Subcutaneous abdominal adipose tissue (tissue), 5 donors: ENCODE data around the gene WFIKKN1.

Source experiments
- H3K27ac ChIP-seq: one replicate; pipeline ENCODE4 v1.7.0; 2013; ENCODE audit warnings: low read depth, mild to moderate bottlenecking, inconsistent platforms, low read length, moderate library complexity
- H3K27me3 ChIP-seq, 5 donors: one replicate each; pipeline ENCODE4 v1.7.0; 2013; ENCODE audit warnings: low read length in 5 of 5, inconsistent platforms in 1 of 5; ENCODE audit not compliant: control insufficient read depth in 5 of 5, insufficient read depth in 4 of 5
- H3K36me3 ChIP-seq, 5 donors: one replicate each; pipeline ENCODE4 v1.7.0; 2013; ENCODE audit warnings: low read length in 5 of 5; ENCODE audit not compliant: control insufficient read depth in 5 of 5, insufficient read depth in 5 of 5
- H3K4me1 ChIP-seq, 5 donors: one replicate each; pipeline ENCODE4 v1.7.0; 2013; ENCODE audit warnings: low read length in 5 of 5, mild to moderate bottlenecking in 3 of 5, moderate library complexity in 1 of 5; ENCODE audit not compliant: control insufficient read depth in 5 of 5, insufficient read depth in 5 of 5
- H3K4me3 ChIP-seq, 5 donors: one replicate each; pipeline ENCODE4 v1.7.0; 2013; ENCODE audit warnings: low read length in 5 of 5, low read depth in 1 of 5
- H3K9ac ChIP-seq, 5 donors: one replicate each; pipeline ENCODE4 v1.7.0; 2013; ENCODE audit warnings: low read length in 5 of 5, mild to moderate bottlenecking in 4 of 5, moderate library complexity in 3 of 5
- H3K9me3 ChIP-seq, 5 donors: one replicate each; pipeline ENCODE4 v1.7.0; 2013; ENCODE audit warnings: low read length in 5 of 5; ENCODE audit not compliant: control insufficient read depth in 5 of 5
- donor health status: healthy.
- donor health status: healthy.
- donor health status: healthy.
- donor health status: healthy.
- donor health status: healthy.

Gene WFIKKN1

GRCh38 chr16:643050-643368, 12.2 kb downstream of the WFIKKN1 start:
- no peaks in the 10 kb centered on the region for H3K27me3 ChIP-seq
- no peaks in the 10 kb centered on the region for H3K36me3 ChIP-seq
- no peaks in the 10 kb centered on the region for H3K9me3 ChIP-seq
- peak overlapping the region in 3 of 5 donors; percentile 57 to 77 (median 71) for H3K9ac ChIP-seq
- H3K4me1 ChIP-seq: peaks cover 0 to 56% (median 51%) of the 10 kb centered on the region in 5 donors
- H3K27ac ChIP-seq: peak overlapping the region; percentile 30
- H3K4me3 ChIP-seq: peak overlapping the region in 3 of 5 donors; percentile 48 to 76 (median 73)

GRCh38 chr16:644556-644955, 13.8 kb downstream of the WFIKKN1 start:
- H3K27ac ChIP-seq: no peak overlapping the region
- H3K9ac ChIP-seq: no peak overlapping the region
- H3K4me1 ChIP-seq: peaks cover 0 to 67% (median 63%) of the 10 kb centered on the region in 5 donors

DNA sequence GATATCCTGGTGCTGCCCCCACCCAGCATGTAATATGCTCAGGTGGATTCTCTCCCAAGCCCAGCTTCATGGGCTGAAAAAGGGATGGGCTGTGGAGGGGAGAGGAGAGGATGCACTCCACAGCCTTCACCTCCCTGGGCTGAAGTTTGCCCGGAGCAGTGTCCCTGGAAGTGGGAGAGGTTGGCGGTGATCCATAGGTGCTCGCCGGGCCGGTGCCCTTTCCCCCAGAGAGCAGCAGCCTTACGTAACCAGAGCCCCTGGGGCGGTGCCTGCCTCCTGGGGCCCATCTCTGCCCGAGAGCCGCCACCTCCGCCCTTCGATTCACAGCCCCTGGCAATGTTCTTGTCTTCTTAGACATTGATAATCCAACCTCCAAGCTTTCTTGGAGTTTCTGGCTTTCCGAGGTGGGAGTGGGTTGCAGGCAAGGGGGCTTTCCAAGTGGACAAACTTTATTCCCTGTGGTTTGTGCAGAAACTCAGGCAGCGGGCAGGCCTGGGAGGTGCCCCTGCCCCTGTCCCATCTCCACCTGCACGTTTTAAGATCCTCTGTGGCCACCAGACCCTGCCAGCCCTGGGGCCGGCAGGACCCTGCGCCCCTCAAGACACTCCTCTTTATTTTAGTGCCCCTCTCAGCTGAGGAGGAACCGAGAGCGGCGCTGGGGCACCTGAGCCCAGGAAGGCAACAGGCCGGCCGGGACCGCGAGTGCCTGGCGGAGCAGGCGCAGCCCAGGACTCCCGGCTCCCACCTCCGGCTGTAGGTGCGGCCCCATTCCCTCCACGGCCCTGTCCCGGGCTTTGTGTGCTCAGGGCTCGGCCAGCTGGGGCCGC, 15.3 kb downstream of the WFIKKN1 start:
- no peaks in the 10 kb centered on the region for H3K9me3 ChIP-seq
- no peaks in the 10 kb centered on the region for H3K27me3 ChIP-seq
- H3K36me3 ChIP-seq: no peaks in the 10 kb centered on the region
- H3K27ac ChIP-seq: no peak overlapping the region
- H3K4me1 ChIP-seq: peaks cover 0 to 74% (median 64%) of the 10 kb centered on the region in 5 donors
- peak overlapping the region in 2 of 5 donors; percentile 30 to 49 for H3K9ac ChIP-seq
- no peak overlapping the region for H3K4me3 ChIP-seq

More at GRCh38 chr16:644556-644955, 13.8 kb downstream of the WFIKKN1 start:
- Histone ChIP-seq H3K4me3 (no peak overlapping the region), H3K9me3 (no peaks in the 10 kb centered on the region), H3K36me3 (no peaks in the 10 kb centered on the region), H3K27me3 (no peaks in the 10 kb centered on the region)

GRCh38 chr16:646679-647172, 15.9 kb downstream of the WFIKKN1 start:
- H3K9me3 ChIP-seq: no peaks in the 10 kb centered on the region
- H3K27ac ChIP-seq: no peak overlapping the region
- H3K4me1 ChIP-seq: peaks cover 0 to 68% (median 59%) of the 10 kb centered on the region in 5 donors
- peak overlapping the region in 1 of 5 donors; percentile 8 for H3K9ac ChIP-seq
- no peak overlapping the region for H3K4me3 ChIP-seq
- H3K36me3 ChIP-seq: no peaks in the 10 kb centered on the region
- H3K27me3 ChIP-seq: no peaks in the 10 kb centered on the region

DNA sequence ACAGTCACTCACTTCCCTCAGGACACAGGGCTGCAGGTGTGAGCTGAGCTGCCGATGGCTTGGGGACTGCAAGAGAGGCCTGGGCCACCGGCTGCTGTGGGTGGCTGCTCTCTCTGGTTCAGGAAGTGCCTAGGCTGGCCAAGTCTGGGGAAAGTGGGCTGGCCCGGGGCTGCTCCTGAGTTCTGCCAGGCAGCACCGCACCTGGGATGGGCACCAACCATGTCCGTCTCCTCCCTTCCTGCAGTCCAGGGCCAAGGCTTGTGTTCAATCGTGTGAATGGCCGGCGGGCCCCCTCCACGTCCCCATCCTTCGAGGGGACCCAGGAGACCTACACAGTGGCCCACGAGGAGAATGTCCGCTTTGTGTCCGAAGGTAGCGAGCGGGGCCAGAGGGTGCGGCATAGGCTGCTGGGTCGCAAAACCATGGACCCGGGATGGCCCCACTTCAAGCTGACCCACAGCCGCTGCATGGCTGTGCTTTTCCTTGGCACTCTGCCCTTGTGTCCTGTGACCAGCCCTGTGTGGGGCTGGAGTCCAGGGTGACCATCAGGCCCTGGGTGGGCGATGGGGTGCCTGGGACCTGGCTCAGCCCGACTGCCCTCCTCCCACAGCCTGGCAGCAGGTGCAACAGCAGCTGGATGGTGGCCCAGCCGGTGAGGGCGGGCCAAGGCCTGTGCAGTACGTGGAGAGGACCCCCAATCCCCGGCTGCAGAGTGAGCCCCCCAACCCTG, 16.6 kb downstream of the WFIKKN1 start:
- peak overlapping the region in 1 of 5 donors; percentile 8 for H3K9ac ChIP-seq
- no peaks in the 10 kb centered on the region for H3K36me3 ChIP-seq

DNA sequence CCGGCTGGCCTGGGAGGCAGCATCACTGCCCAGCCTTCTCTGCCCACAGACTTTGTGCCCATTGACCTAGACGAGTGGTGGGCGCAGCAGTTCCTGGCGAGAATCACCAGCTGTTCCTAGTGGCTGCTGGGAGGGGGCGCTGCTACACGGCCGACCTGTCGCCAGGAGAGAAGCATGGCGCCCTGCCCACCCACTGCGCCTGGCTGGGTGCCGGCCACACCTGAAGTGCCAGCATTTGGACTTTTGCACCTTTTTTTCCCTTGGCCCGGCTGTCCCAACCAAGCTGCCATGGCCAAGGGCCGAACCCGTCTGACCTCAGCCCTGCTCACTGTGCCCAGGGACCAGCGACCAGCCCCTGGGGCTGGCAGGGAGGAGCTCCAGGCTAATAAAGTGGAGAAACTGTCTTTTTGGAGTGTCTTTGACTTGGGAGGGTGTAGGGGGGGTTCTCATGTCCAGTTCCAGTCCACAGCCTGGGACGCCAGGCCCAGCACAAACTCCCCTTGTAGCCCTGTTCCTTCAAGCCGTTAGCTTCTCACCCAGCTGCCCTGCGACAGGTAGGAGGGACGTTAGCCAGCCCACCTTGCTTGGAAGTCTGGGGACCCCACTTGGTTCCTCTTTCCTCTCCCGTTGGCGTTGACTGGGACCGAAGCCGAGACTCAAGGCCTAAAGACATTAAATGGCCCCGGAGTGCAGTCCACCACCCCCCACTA, 17.4 kb downstream of the WFIKKN1 start:
- H3K36me3 ChIP-seq: peaks cover 0 to 5% (median 3%) of the 10 kb centered on the region in 5 donors
- H3K4me3 ChIP-seq: peak overlapping the region; percentile 67 to 74 (median 69)
- no peaks in the 10 kb centered on the region for H3K9me3 ChIP-seq
- H3K9ac ChIP-seq: peak overlapping the region; percentile 62 to 81 (median 77)
- peak overlapping the region; percentile 64 for H3K27ac ChIP-seq
- no peaks in the 10 kb centered on the region for H3K27me3 ChIP-seq
- peaks cover 0 to 54% (median 50%) of the 10 kb centered on the region in 5 donors for H3K4me1 ChIP-seq

More for the DNA sequence above, 16.6 kb downstream of the WFIKKN1 start:
- H3K4me1 ChIP-seq: peaks cover 0 to 63% (median 59%) of the 10 kb centered on the region in 5 donors
- H3K27ac ChIP-seq: peak overlapping the region; percentile 64
- H3K4me3 ChIP-seq: no peak overlapping the region
- H3K9me3 ChIP-seq: no peaks in the 10 kb centered on the region
- no peaks in the 10 kb centered on the region for H3K27me3 ChIP-seq

GRCh38 chr16:648781-649589, 18.2 kb downstream of the WFIKKN1 start, which contains the start of gene WDR90:
TSS of gene WDR90 (plus strand) at chr16:649365. CDS start at chr16:649417, 52 bp downstream.
- Histone ChIP-seq H3K9me3 (no peaks in the 10 kb centered on the region), H3K4me3 (peak within 1 kb of the TSS; percentile 67 to 74 (median 69)), H3K9ac (peak within 1 kb of the TSS; percentile 62 to 81 (median 77)), H3K27ac (peak within 1 kb of the TSS; percentile 64), H3K36me3 (peaks cover 0 to 9% (median 8%) of the 10 kb centered on the region in 5 donors), H3K27me3 (no peaks in the 10 kb centered on the region), H3K4me1 (peaks cover 0 to 52% (median 44%) of the 10 kb centered on the region in 5 donors)

DNA sequence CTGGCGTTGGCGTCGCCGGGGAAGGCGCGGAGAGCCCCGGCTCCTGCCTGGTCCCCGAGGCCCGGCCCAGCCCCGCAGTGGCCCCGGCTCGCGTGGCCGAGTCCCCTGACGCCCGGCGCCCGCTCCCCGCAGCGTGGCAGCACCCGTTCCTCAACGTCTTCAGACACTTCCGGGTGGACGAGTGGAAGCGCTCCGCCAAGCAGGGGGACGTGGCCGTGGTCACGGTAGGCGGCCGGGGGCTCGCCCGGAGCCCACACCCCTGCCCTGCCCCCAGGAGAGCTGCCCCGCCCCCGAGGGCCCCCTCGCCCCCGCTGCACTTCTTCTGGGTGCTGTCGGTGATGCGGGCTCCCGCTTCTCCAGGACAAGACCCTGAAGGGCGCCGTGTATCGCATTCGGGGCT, 18.8 kb downstream of the WFIKKN1 start:
- peak overlapping the region in 4 of 5 donors; percentile 53 to 78 (median 69) for H3K9ac ChIP-seq
- no peaks in the 10 kb centered on the region for H3K27me3 ChIP-seq
- H3K4me1 ChIP-seq: peaks cover 0 to 52% (median 44%) of the 10 kb centered on the region in 5 donors
- no peak overlapping the region for H3K27ac ChIP-seq
- H3K9me3 ChIP-seq: no peaks in the 10 kb centered on the region
- H3K4me3 ChIP-seq: peak overlapping the region in 4 of 5 donors; percentile 67 to 74 (median 70)
- peaks cover 0 to 10% (median 9%) of the 10 kb centered on the region in 5 donors for H3K36me3 ChIP-seq

DNA sequence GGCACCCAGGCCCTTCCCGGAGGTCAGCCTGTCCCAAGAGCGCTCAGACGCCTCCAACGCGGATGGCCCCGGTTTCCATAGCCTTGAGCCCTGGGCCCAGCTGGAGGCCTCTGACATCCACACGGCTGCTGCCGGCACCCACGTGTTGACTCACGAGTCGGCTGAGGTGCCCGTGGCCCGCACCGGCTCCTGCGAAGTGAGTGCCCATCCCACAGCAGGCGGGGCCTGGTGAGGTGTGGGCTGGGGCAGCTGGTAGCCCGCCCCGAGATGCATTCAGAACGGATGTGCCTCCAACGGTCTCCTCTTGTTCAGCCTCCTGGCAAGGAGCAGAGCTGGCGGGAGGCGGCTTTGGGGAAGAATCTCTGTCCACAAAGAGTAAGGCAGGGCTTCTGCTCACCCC, 21.1 kb downstream of the WFIKKN1 start:
- Histone ChIP-seq H3K36me3 (peaks cover 0 to 23% (median 17%) of the 10 kb centered on the region in 5 donors), H3K4me3 (no peak overlapping the region), H3K27me3 (no peaks in the 10 kb centered on the region), H3K9me3 (no peaks in the 10 kb centered on the region), H3K27ac (no peak overlapping the region), H3K4me1 (peaks cover 0 to 38% (median 30%) of the 10 kb centered on the region in 5 donors), H3K9ac (no peak overlapping the region)
